ENCODE data around the gene KRTAP20-4.

Gene KRTAP20-4

GRCh38 chr21:30668776-30669175 lies 48.3 kb downstream of the KRTAP20-4 start:
- no peak for DNase-seq
